CD14-positive monocyte (primary cell): ENCODE results near the gene PPFIA4. TPM values are rescaled to one million over a fixed set of nuclear protein-coding genes. Genes with fewer than 3 reads are reported as not detected.
"Not testable (repeated sequence)": the region's sequence is repeated elsewhere in the genome, so short reads cannot be mapped to it uniquely, and the experiment has no call there.

Source experiments
- DNase-seq, 3 donors: peaks; one replicate each; pipeline ENCODE4 v3.0.0-alpha.2; 2011 to 2022
- H2AFZ ChIP-seq: 2 replicates; pipeline ENCODE4 v1.6.0; 2012; ENCODE audit warnings: mild to moderate bottlenecking, low read depth, low read length, inconsistent platforms; ENCODE audit not compliant: insufficient read depth, poor library complexity, severe bottlenecking
- H3K27ac ChIP-seq, 2 donors: 1 replicate in 1 of 2; 2 replicates in 1 of 2; pipeline ENCODE4 v1.5.1; 2012 to 2013; ENCODE audit warnings: low read length in 2 of 2, control low read depth in 1 of 2, inconsistent platforms in 1 of 2, low read depth in 1 of 2, mild to moderate bottlenecking in 1 of 2
- H3K27me3 ChIP-seq, 2 donors: one replicate each; pipeline versions ENCODE4 v1.6.0 to v1.6.1; 2011 to 2013; ENCODE audit warnings: low read length in 2 of 2; ENCODE audit not compliant: control insufficient read depth in 2 of 2, insufficient read depth in 2 of 2
- H3K36me3 ChIP-seq, 2 donors: replicated peaks in 1 of 2; 1 replicate in 1 of 2; 2 replicates in 1 of 2; pipeline versions ENCODE4 v1.5.1 to v1.6.1; 2012 to 2013; ENCODE audit warnings: low read length in 2 of 2, control low read depth in 1 of 2, inconsistent platforms in 1 of 2, mild to moderate bottlenecking in 1 of 2; ENCODE audit not compliant: insufficient read depth in 2 of 2, control insufficient read depth in 1 of 2
- H3K4me1 ChIP-seq, 2 donors: 1 replicate in 1 of 2; 2 replicates in 1 of 2; pipeline versions ENCODE4 v1.5.1 to v1.6.1; 2012 to 2013; ENCODE audit warnings: low read length in 2 of 2, control low read depth in 1 of 2, inconsistent platforms in 1 of 2, mild to moderate bottlenecking in 1 of 2, moderate library complexity in 1 of 2; ENCODE audit not compliant: insufficient read depth in 2 of 2, control insufficient read depth in 1 of 2
- H3K4me2 ChIP-seq: replicated peaks from 2 replicates; pipeline ENCODE3; 2012; ENCODE audit warnings: low read length, moderate library complexity, mild to moderate bottlenecking; ENCODE audit not compliant: poor library complexity, severe bottlenecking; ENCODE audit errors: extremely low read depth
- H3K4me3 ChIP-seq, 3 experiments: fragments of 200-600 bp in 1 of 3; sonication (generic) in 1 of 3; replicated peaks in 1 of 3; 1 replicate in 2 of 3; 2 replicates in 1 of 3; pipeline ENCODE4 v1.5.1; 2011 to 2013; ENCODE audit warnings: low read length in 3 of 3, mild to moderate bottlenecking in 3 of 3, control low read depth in 2 of 3, low read depth in 2 of 3, inconsistent platforms in 1 of 3, moderate library complexity in 1 of 3
- H3K79me2 ChIP-seq: 2 replicates; pipeline ENCODE4 v1.6.0; 2012; ENCODE audit warnings: mild to moderate bottlenecking, control low read depth, inconsistent platforms, low read length, moderate library complexity; ENCODE audit not compliant: insufficient read depth
- H3K9ac ChIP-seq: 2 replicates; pipeline ENCODE4 v1.6.0; 2017; ENCODE audit warnings: low read length, mild to moderate bottlenecking; ENCODE audit not compliant: insufficient read depth, poor library complexity, severe bottlenecking
- H3K9me3 ChIP-seq, 2 donors: replicated peaks in 1 of 2; 1 replicate in 1 of 2; 2 replicates in 1 of 2; pipeline versions ENCODE4 v1.5.1 to v1.6.1; 2012 to 2013; ENCODE audit warnings: low read length in 2 of 2, control low read depth in 1 of 2; ENCODE audit not compliant: control insufficient read depth in 1 of 2, insufficient read depth in 1 of 2
- H4K20me1 ChIP-seq: 2 replicates; pipeline ENCODE4 v1.6.0; 2012; ENCODE audit warnings: mild to moderate bottlenecking, low read length, control low read depth, moderate library complexity; ENCODE audit not compliant: insufficient read depth
- H3K27ac Mint-ChIP-seq, 7 donors: one replicate each; pipeline ENCODE4 v1.8.0; 2020; ENCODE audit warnings: mild to moderate bottlenecking in 7 of 7, mixed read lengths in 7 of 7, moderate library complexity in 6 of 7, inconsistent platforms in 2 of 7
- H3K27me3 Mint-ChIP-seq, 3 donors: one replicate each; pipeline ENCODE4 v1.8.0; 2021 to 2022; ENCODE audit warnings: low read depth in 3 of 3, mild to moderate bottlenecking in 3 of 3, mixed read lengths in 3 of 3, moderate library complexity in 3 of 3, inconsistent platforms in 1 of 3
- H3K36me3 Mint-ChIP-seq, 2 donors: one replicate each; pipeline ENCODE4 v1.8.0; 2020; ENCODE audit warnings: mixed read lengths in 2 of 2, inconsistent platforms in 1 of 2, mild to moderate bottlenecking in 1 of 2
- H3K4me1 Mint-ChIP-seq: one replicate; pipeline ENCODE4 v1.8.0; 2020; ENCODE audit warnings: mild to moderate bottlenecking, mixed read lengths
- H3K4me3 Mint-ChIP-seq, 2 donors: one replicate each; pipeline ENCODE4 v1.8.0; 2020; ENCODE audit warnings: mild to moderate bottlenecking in 2 of 2, mixed read lengths in 2 of 2, moderate library complexity in 1 of 2
- H3K9me3 Mint-ChIP-seq, 7 donors: one replicate each; pipeline ENCODE4 v1.8.0; 2020 to 2022; ENCODE audit warnings: mixed read lengths in 7 of 7, mild to moderate bottlenecking in 6 of 7, moderate library complexity in 6 of 7, inconsistent platforms in 2 of 7
- WGBS: methylation state at CpG from one replicate; pipeline ENCODE4 v1.1.5; 2013; ENCODE audit warnings: missing lambda C conversion rate; ENCODE audit not compliant: insufficient coverage; 5-methylcytosine and 5-hydroxymethylcytosine counted together
- intact Hi-C, 2 donors: fragments of 100-400 bp; cut with micrococcal nuclease; formaldehyde crosslinking; loops; one replicate each; pipeline versions ENCODE4 v1.15.0 to v1.15.1; 2023
- polyA plus RNA-seq, 3 donors: library from polyadenylated mRNA; depleted of rRNA in 1 of 3; unstranded in 2 of 3; stranded (reverse) in 1 of 3; fragments of 300-500 nt in 2 of 3; fragments of >200 nt in 1 of 3; fragmentation: Illumina TruSeq in 2 of 3; gene quantifications; 1 replicate in 2 of 3; 2 replicates in 1 of 3; pipeline ENCODE4 v1.2.3, GENCODE V29; 2012 to 2021
- TF ChIP-seq, protein P1 (sequence below): fragments of 200-600 bp; IDR thresholded peaks from one replicate; pipeline ENCODE4 v1.8.0; 2022; ENCODE audit warnings: antibody characterized with exemption, mild to moderate bottlenecking

Gene PPFIA4
- polyA plus RNA-seq, 3 donors = 0.52 to 1.0 (median 0.97) TPM

DNA sequence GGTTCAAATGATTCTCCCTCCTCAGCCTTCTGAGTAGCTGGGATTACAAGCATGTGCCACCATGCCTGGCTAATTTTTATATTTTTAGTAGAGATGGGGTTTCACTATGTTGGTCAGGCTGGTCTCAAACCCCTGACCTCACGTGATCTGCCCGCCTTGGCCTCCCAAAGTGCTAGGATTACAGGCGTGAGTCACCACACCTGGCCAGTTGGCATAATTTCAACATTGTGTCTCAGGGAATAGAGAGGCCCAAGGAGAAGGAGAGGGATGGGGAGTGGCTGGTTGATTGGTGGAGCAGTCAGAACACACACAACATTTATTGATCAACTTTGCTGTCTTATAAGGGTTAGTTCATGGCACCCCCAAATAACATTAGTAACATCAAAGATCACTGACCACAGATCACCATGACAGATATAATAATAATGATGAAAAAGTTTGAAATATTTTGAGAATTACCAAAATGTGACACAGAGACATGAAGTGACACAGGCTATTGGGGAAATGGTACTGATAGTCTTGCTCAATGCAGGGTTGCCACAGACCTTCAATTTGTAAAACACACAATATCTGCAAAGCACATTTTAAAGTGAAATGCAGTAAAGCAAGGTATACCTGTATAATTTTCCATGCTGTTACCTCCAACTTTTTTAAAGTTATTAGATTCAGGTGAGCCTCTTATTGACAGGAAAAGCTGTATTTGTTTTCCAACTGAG lies 43.4 kb upstream of the PPFIA4 start:
- Mint-ChIP-seq H3K27ac (peak overlapping the region; percentile 78 to 92 (median 90)), H3K9me3 (no peaks in the 10 kb centered on the region), H3K27me3 (no peaks in the 10 kb centered on the region), H3K4me3 (no peak overlapping the region), H3K36me3 (no peaks in the 10 kb centered on the region), H3K4me1 (peaks cover 30% of the 10 kb centered on the region)
- TF ChIP-seq, protein P1, sequence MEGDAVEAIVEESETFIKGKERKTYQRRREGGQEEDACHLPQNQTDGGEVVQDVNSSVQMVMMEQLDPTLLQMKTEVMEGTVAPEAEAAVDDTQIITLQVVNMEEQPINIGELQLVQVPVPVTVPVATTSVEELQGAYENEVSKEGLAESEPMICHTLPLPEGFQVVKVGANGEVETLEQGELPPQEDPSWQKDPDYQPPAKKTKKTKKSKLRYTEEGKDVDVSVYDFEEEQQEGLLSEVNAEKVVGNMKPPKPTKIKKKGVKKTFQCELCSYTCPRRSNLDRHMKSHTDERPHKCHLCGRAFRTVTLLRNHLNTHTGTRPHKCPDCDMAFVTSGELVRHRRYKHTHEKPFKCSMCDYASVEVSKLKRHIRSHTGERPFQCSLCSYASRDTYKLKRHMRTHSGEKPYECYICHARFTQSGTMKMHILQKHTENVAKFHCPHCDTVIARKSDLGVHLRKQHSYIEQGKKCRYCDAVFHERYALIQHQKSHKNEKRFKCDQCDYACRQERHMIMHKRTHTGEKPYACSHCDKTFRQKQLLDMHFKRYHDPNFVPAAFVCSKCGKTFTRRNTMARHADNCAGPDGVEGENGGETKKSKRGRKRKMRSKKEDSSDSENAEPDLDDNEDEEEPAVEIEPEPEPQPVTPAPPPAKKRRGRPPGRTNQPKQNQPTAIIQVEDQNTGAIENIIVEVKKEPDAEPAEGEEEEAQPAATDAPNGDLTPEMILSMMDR = no peak
- intact Hi-C loops = no loop called here
- Histone ChIP-seq H2AFZ (no peak overlapping the region), H3K4me3 (no peak overlapping the region), H4K20me1 (no peaks in the 10 kb centered on the region), H3K27me3 (no peaks in the 10 kb centered on the region), H3K4me2 (no peak overlapping the region), H3K79me2 (no peaks in the 10 kb centered on the region), H3K9ac (no peak overlapping the region), H3K9me3 (no peaks in the 10 kb centered on the region), H3K27ac (peak overlapping the region; percentile 67 to 82), H3K36me3 (no peaks in the 10 kb centered on the region), H3K4me1 (peaks cover 14 to 15% of the 10 kb centered on the region in 2 donors)
- WGBS = 100% methylated on average over 2 of the region's 3 CpGs
- DNase-seq = peak; percentile 61 to 74 (median 65)

GRCh38 chr1:202986120-202986519 lies 40.2 kb upstream of the PPFIA4 start:
- H3K4me1 ChIP-seq = peaks cover 44 to 47% of the 10 kb centered on the region in 2 donors
- H3K4me2 ChIP-seq, H3K9me3 Mint-ChIP-seq, H3K27ac ChIP-seq, H3K36me3 Mint-ChIP-seq, H3K4me3 Mint-ChIP-seq, H3K4me3 ChIP-seq, H3K9me3 ChIP-seq, H2AFZ ChIP-seq, H4K20me1 ChIP-seq, H3K27me3 Mint-ChIP-seq, intact Hi-C loops, H3K36me3 ChIP-seq, H3K79me2 ChIP-seq, H3K9ac ChIP-seq, H3K27ac Mint-ChIP-seq, DNase-seq, H3K27me3 ChIP-seq: not testable (repeated sequence)
- peaks cover 61% of the 10 kb centered on the region for H3K4me1 Mint-ChIP-seq
- 100% methylated on average over 1 of the region's 9 CpGs for WGBS
